A549 (cell line): ENCODE results near the gene EPN1.

Experiments
- EP300 ChIP-seq, 2 experiments: fragments of >200 bp; sonication (Bioruptor Twin); formaldehyde crosslinking; IDR thresholded peaks; 2 replicates in 1 of 2; 3 replicates in 1 of 2; pipeline ENCODE4 v1.6.1; 2016 to 2017
- GATA3 ChIP-seq: IDR thresholded peaks from 2 replicates; pipeline ENCODE4 v1.6.1; 2012; ENCODE audit warnings: borderline replicate concordance
- HDAC2 ChIP-seq: fragments of 200-600 bp; sonication (generic); IDR thresholded peaks from 2 replicates; pipeline ENCODE4 v1.6.1; 2016
- JUN ChIP-seq, 2 experiments: fragments of >200 bp; sonication (Bioruptor Twin); formaldehyde crosslinking; IDR thresholded peaks; 2 replicates in 1 of 2; 3 replicates in 1 of 2; pipeline ENCODE4 v1.6.1; 2016 to 2017
- POLR2A ChIP-seq: IDR thresholded peaks from 2 replicates; pipeline ENCODE4 v1.6.1; 2012; ENCODE audit warnings: mild to moderate bottlenecking, low read length
- REST ChIP-seq: fragments of 200-600 bp; sonication (generic); IDR thresholded peaks from 2 replicates; pipeline ENCODE4 v1.6.1; 2016; ENCODE audit warnings: antibody characterized with exemption, mild to moderate bottlenecking, moderate library complexity
- RFX5 ChIP-seq: fragments of 450-650 bp; IDR thresholded peaks from 2 replicates; pipeline ENCODE4 v1.7.1; 2014; ENCODE audit warnings: antibody characterized with exemption, mild to moderate bottlenecking, moderate library complexity
- USF2 ChIP-seq: fragments of 450-650 bp; IDR thresholded peaks from 2 replicates; pipeline ENCODE4 v1.6.1; 2014; ENCODE audit warnings: antibody characterized with exemption
- TF ChIP-seq, protein P1 (sequence below): fragments of >200 bp; sonication (Bioruptor Twin); formaldehyde crosslinking; IDR thresholded peaks from 3 replicates; pipeline ENCODE4 v1.5.1; 2016

DNA sequence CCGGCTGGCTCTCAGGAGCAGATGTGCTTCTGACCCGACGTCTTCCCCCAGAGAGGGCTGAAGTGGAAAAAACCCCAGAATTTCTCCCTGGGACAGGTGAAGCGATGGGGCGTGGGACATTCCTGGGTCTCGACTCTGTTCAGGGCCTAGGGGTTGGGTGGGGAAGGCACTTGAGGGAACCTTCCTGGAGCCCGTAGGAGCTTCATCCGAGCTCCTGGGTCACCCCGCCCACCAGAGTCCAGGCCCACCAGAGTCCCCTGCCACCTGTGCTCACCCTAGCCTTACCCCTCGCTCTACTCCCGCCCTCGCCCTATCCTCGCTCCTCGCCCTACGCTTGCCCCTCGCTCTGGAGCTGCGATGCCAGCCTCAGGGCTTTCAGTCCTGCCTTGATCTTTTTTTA, 23.2 kb downstream of the EPN1 start:
- no peak for TF ChIP-seq USF2
- TF ChIP-seq POLR2A: no peak
- no peak for TF ChIP-seq RFX5
- TF ChIP-seq EP300 (IDR thresholded peaks at IDR 0.05): no peak
- TF ChIP-seq, protein P1, sequence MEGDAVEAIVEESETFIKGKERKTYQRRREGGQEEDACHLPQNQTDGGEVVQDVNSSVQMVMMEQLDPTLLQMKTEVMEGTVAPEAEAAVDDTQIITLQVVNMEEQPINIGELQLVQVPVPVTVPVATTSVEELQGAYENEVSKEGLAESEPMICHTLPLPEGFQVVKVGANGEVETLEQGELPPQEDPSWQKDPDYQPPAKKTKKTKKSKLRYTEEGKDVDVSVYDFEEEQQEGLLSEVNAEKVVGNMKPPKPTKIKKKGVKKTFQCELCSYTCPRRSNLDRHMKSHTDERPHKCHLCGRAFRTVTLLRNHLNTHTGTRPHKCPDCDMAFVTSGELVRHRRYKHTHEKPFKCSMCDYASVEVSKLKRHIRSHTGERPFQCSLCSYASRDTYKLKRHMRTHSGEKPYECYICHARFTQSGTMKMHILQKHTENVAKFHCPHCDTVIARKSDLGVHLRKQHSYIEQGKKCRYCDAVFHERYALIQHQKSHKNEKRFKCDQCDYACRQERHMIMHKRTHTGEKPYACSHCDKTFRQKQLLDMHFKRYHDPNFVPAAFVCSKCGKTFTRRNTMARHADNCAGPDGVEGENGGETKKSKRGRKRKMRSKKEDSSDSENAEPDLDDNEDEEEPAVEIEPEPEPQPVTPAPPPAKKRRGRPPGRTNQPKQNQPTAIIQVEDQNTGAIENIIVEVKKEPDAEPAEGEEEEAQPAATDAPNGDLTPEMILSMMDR: no peak
- TF ChIP-seq REST: no peak
- TF ChIP-seq HDAC2: no peak
- TF ChIP-seq GATA3: no peak
- no peak for TF ChIP-seq JUN (IDR thresholded peaks at IDR 0.05)
